Thyroid gland (tissue), 4 donors: ENCODE measurements around the gene PRICKLE1.
A peak's percentile ranks its signal among the peaks of the same experiment; 100 is the strongest.

Experiments used
- POLR2A ChIP-seq, 2 donors: fragments of 450-650 bp; IDR thresholded peaks; one replicate each; pipeline ENCODE4 v1.6.1; 2017; ENCODE audit warnings: antibody characterized with exemption in 2 of 2, mild to moderate bottlenecking in 2 of 2, moderate library complexity in 1 of 2
- TF ChIP-seq, protein P1 (sequence below), 6 experiments: fragments of 200-600 bp in 3 of 6; fragments of 450-650 bp in 3 of 6; sonication (generic) in 3 of 6; IDR thresholded peaks; one replicate each; pipeline ENCODE4 v1.5.1; 2016 to 2019; ENCODE audit warnings: antibody characterized with exemption in 6 of 6, mild to moderate bottlenecking in 2 of 6, inconsistent platforms in 1 of 6, moderate library complexity in 1 of 6

DNA sequence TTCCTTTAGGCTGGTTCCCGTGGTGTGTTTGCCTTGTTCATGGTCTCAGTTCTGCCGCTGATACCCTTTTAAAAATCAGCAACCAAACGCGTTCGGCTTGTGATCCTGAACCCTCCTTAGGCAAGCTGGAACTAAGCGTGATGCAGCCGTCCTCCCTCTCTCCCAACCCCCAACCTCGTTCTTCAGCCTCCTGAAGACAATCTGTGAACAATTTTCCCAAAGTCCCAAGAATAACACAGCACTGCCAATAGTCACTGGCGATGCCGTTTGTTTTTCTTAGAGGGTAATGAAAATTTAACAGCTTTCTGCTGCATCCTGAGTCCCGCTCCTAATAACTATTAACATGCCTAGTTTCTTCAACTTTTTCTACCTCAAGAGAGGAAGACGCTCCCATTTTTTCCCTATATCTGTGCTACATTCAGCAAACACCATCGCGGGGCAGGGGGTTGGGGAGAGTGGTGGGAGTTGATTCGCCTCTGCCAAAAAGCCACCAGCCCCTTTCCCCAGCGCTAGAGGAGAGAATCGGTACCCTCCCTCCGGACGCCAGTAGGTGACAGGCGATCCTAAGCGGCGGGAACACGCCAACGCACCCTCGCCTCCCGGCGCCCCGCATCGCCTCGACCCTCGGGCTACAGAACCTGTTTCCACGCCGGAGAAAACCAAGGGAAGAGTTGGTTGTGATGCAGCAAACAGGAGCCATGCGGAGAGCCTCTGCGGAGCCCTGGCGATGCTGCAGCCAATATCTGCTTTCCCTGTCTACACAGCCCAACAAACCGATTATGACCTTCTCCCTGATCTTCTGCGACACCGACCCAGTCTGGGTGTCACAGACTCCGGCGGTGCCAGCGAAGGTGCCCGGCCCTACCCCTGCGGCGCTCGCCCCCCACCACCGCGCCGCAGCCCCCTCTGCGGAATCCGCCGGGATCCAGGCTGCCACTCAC, 752 bp downstream of the PRICKLE1 start:
- no peak for TF ChIP-seq POLR2A (IDR thresholded peaks at IDR 0.05)
- TF ChIP-seq, protein P1, sequence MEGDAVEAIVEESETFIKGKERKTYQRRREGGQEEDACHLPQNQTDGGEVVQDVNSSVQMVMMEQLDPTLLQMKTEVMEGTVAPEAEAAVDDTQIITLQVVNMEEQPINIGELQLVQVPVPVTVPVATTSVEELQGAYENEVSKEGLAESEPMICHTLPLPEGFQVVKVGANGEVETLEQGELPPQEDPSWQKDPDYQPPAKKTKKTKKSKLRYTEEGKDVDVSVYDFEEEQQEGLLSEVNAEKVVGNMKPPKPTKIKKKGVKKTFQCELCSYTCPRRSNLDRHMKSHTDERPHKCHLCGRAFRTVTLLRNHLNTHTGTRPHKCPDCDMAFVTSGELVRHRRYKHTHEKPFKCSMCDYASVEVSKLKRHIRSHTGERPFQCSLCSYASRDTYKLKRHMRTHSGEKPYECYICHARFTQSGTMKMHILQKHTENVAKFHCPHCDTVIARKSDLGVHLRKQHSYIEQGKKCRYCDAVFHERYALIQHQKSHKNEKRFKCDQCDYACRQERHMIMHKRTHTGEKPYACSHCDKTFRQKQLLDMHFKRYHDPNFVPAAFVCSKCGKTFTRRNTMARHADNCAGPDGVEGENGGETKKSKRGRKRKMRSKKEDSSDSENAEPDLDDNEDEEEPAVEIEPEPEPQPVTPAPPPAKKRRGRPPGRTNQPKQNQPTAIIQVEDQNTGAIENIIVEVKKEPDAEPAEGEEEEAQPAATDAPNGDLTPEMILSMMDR (IDR thresholded peaks at IDR 0.05), result peak in 3 of 6 experiments; percentile 10 to 36 (median 29)
